Measurements from ENCODE around the gene CLSTN2. TPM values are rescaled to one million over a fixed set of nuclear protein-coding genes. Genes with fewer than 3 reads are reported as not detected.

Gene CLSTN2
- total and polyA plus RNA-seq, 2 of the 8 experiments (the other 6 are each of a cell fraction or from before 2014, with no cell fraction given), result 0.39 to 0.52 TPM

DNA sequence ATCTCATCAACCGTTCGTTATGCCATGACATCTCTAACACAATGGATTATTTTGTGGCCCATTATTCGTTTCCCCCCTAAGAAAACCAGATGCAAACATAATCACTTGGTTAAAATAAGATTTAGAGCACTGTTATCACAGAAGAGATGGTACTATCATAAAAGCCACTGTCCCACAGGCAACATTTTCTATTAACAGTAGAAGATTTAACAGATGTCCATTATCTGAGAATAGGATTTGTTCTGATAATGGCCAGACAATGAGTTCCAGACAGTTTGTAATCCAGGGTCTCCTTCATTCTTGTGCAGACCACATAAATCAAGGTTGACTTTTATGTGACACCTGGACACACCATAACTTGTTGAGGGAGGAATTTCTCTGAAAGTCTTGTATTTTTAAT, 153.1 kb downstream of the CLSTN2 start:
- Histone ChIP-seq H3K4me2 (ENCODE audit: insufficient read depth in 1 of 2, low read depth in 2 of 2, low read length in 2 of 2) (no peak overlapping the region), H3K4ac (replicated peaks; ENCODE audit: insufficient read length, low read depth, low read length) (no peak overlapping the region)
- POLR2A ChIA-PET (ENCODE audit: partially characterized antibody), result no interaction called here

More for the DNA sequence above, 153.1 kb downstream of the CLSTN2 start:
- Histone ChIP-seq H3K56ac (replicated peaks; ENCODE audit: insufficient read length, low read depth, low read length) (no peak overlapping the region), H2BK20ac (ENCODE audit: low read length) (no peak overlapping the region), H3K14ac (ENCODE audit: insufficient read length) (no peak overlapping the region), H3K23ac (ENCODE audit: insufficient read length) (no peak overlapping the region), H4K91ac (replicated peaks; ENCODE audit: insufficient read length, low read length) (no peak overlapping the region), H3K79me2 (ENCODE audit: control insufficient read depth in 1 of 2, insufficient read depth in 2 of 2, low read length in 2 of 2) (no peaks in the 10 kb centered on the region), H4K8ac (ENCODE audit: extremely low read depth, insufficient read depth, low read length) (no peak overlapping the region), H3K23me2 (ENCODE audit: low read depth, low read length) (peaks cover 3% of the 10 kb centered on the region; the same call in 1 of the 2 replicates), H2BK15ac (ENCODE audit: low read length) (no peak overlapping the region), H3K9ac (replicated peaks in 1 of 4; ENCODE audit: extremely low read depth in 1 of 4, low read depth in 3 of 4, low read length in 3 of 4) (no peak overlapping the region), H2BK120ac (replicated peaks; ENCODE audit: low read depth, low read length) (no peak overlapping the region), H3K36me3 (ENCODE audit: control insufficient read depth in 2 of 4, insufficient read depth in 4 of 4, low read length in 3 of 4) (no peaks in the 10 kb centered on the region), H2BK12ac (ENCODE audit: low read depth, low read length) (no peak overlapping the region), H2BK5ac (ENCODE audit: low read depth, low read length) (no peak overlapping the region), H3K79me1 (ENCODE audit: low read depth, low read length) (no peaks in the 10 kb centered on the region), H2AK5ac (ENCODE audit: low read depth, low read length) (no peak overlapping the region), H3K27ac (ENCODE audit: low read depth, low read length) (no peak overlapping the region), H2AFZ (ENCODE audit: low read length) (no peak overlapping the region), H4K20me1 (replicated peaks in 1 of 2; ENCODE audit: control insufficient read depth in 1 of 2, insufficient read depth in 2 of 2, low read length in 2 of 2) (no peaks in the 10 kb centered on the region), H3K9me3 (ENCODE audit: insufficient read depth in 2 of 2, low read depth in 1 of 2, low read length in 1 of 2) (peaks cover 22% of the 10 kb centered on the region in 2 experiments), H3K4me1 (replicated peaks in 1 of 4; ENCODE audit: control insufficient read depth in 3 of 4, insufficient read depth in 4 of 4, low read length in 3 of 4) (peaks cover 0 to 3% (median 1%) of the 10 kb centered on the region in 4 experiments; a peak in 3 of 7 replicates), H3K18ac (ENCODE audit: extremely low read depth, low read length) (no peak overlapping the region), H3K27me3 (replicated peaks in 1 of 4; ENCODE audit: control insufficient read depth in 3 of 4, extremely low read depth in 1 of 4, insufficient read depth in 3 of 4, low read length in 3 of 4) (no peaks in the 10 kb centered on the region), H3K4me3 (ENCODE audit: extremely low read depth in 1 of 4, insufficient read depth in 2 of 4, low read depth in 3 of 4, low read length in 4 of 4) (no peak overlapping the region), H4K5ac (ENCODE audit: insufficient read length, low read depth, low read length) (no peak overlapping the region)
- DNase-seq (ENCODE audit: low read depth in 1 of 2, low spot score in 2 of 2) (no peak), FAIRE-seq (no peak)
- WGBS, 2 experiments (ENCODE audit: extremely low coverage in 1 of 2, insufficient coverage in 1 of 2, insufficient read length in 1 of 2, insufficient replicate concordance in 2 of 2, low coverage in 1 of 2, low lambda C conversion rate in 2 of 2, missing lambda C conversion rate in 1 of 2), result 92% methylated on average over 3 of the region's 3 CpGs; no CpG with 5 or more reads in 1 of the 2 experiments
- TF ChIP-seq SIX5 (IDR thresholded peaks at IDR 0.05; ENCODE audit: low read depth, low read length), result no peak
- no peak for TF ChIP-seq GTF2F1 (IDR thresholded peaks at IDR 0.05; ENCODE audit: borderline replicate concordance, low read depth, low read length)
- TF ChIP-seq POLR2AphosphoS5 (IDR thresholded peaks at IDR 0.05; ENCODE audit: low read depth, low read length), result no peak
- no peak for TF ChIP-seq JUN (IDR thresholded peaks at IDR 0.05; ENCODE audit: low read depth, low read length)
- TF ChIP-seq RXRA (IDR thresholded peaks at IDR 0.05; ENCODE audit: insufficient read depth, low read depth, low read length), result no peak
- TF ChIP-seq TCF12 (IDR thresholded peaks at IDR 0.05; ENCODE audit: low read depth, low read length), result no peak
- TF ChIP-seq EP300 (IDR thresholded peaks at IDR 0.05; ENCODE audit: borderline replicate concordance in 1 of 2, low read depth in 2 of 2, low read length in 2 of 2), result no peak
- no peak for TF ChIP-seq PHF8 (conservative IDR thresholded peaks at IDR 0.05; ENCODE audit: low read depth, low read length)
- TF ChIP-seq EZH2 (IDR thresholded peaks at IDR 0.05; ENCODE audit: low read depth, low read length, severe bottlenecking), result no peak
- TF ChIP-seq JUND (IDR thresholded peaks at IDR 0.05; ENCODE audit: low read length), result no peak
- no peak for TF ChIP-seq GABPA (IDR thresholded peaks at IDR 0.05; ENCODE audit: borderline replicate concordance, insufficient read depth, low read length)
- TF ChIP-seq BCL11A (IDR thresholded peaks at IDR 0.05; ENCODE audit: low read depth in 2 of 2, low read length in 2 of 2), result no peak
- no peak for TF ChIP-seq CREB1 (IDR thresholded peaks at IDR 0.05)
- no peak for TF ChIP-seq POU5F1 (IDR thresholded peaks at IDR 0.05; ENCODE audit: low read depth, low read length)
- no peak for TF ChIP-seq KDM1A (IDR thresholded peaks at IDR 0.05; ENCODE audit: borderline replicate concordance, low read length)
- CTCF ChIA-PET (ENCODE audit: partially characterized antibody), result interaction anchor here (1.2 kb wide), 1 partner anchor 58 kb away, joined by 3 read pairs; no protein-coding TSS in a partner anchor

Measured in H1 (cell line).